ENCODE results near the gene DZIP1L.

The DZIP1L gene

DNA sequence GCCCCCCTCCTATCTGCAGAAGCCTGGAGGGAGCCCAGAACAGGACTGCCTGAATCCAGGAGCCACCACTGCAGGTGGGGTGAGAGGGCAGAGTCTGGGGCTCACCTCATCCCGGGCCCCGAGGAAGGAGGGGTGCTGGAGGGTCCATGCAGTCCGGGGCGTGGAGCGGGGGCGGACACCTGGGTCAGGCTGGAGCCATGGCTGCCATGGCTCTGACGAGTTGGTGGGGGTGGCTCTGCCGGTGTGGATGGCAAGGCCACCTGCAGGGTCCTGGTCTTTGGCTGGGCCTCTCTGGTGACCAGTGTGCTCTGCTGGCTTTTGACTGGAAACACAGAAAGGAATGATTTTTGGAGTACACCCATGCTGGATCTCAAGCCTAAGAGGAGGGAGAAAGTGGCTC is 47.4 kb downstream of the DZIP1L start:
- no peak for DNase-seq

DNA sequence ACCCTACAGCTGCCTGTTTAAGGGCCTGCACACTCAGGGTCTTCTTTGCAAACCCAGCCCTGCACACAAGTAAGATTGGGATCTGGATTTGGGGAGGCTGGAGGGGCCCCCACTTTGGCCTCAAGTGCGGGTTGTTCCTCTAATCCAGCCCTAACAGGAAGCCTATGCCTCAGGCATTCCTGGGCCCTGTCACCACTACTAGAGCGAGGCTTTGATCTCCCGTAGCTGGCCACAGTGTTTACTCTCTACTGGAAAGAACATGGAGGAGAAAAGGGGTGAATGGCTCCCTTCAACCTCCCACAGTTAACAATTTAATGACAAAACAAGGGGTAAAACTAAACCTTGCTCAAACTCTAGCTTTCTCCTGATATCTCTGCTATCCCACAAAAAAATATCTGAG is 48.4 kb downstream of the DZIP1L start:
- no peak for DNase-seq

DNA sequence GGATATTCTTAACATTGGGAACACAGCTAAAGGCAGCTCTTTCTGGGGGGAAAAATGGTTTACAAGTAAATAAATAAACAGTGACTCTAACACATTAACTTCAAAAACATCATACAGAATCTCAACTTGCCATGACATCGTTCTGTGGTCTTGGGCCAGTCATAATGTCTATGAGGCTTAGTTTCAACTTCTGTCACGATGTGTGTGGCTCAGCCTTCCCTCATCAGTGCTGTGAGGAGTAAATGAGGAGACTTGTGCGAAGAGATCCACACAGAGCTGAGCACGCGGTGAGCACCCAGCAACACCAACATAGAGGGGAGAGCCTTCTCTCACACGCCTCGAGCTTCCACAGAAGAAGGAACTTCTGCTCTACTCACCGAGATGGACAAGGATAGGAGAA is 49.0 kb downstream of the DZIP1L start:
- no peak for DNase-seq

DNA sequence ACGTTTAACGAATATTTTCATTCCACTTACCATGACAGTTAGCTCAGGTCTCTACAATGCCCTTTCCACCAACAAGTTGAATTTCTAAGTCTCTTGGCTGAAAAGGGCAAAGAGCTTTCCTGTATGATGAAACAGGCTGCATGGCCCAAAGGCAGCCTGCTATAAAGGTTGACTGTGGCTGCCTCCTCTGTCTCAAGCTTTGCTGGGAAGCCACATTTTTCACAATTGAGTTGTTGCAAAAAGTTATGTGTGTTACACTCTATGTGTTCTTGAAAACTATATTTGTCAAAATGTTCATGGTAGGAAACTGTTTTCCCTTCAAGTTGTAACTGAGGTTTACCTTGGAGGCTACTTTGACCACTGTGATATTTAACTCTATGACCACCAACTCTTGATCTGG is 49.5 kb downstream of the DZIP1L start:
- no peak for DNase-seq

DNA sequence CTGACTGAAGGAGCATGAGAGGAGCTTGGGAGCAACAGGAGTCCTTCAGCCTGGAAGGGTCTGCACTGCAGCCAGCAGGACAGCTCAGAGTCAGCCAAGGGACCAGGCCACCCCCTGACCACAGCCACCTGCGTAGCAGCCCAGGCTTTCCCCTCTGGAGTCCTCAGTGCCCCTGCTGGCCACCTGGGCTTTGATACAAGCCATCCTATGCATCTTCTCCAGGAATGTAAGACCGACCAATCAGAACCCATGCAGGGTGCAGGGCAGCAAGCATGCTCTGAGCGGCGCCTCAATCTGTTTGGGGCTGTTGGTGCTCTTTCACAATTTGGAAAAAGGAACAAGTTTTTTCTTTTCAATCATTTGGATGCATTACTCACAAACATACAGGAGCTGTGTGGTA is 52.0 kb downstream of the DZIP1L start:
- no peak for DNase-seq

DNA sequence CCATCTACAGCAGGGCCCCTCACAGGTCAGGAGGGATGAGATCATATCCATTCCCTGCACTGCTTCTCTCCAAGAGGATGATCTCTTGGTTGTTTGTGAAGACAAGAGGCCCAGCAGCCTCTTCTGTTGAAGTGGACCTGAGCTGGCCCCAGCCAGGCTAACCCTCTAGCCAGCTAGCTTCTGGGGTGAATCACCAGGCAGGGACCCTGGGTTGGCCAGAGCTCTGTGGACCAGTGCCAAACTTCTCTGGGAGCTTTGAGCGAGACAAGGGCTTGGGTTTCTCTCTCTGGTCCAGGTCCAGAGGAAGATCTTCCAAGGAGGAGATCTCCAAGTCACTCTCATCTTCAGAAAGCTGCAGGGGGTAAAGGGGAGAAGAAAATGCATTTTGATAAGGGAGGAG is 52.8 kb downstream of the DZIP1L start:
- DNase-seq, result no peak

DNA sequence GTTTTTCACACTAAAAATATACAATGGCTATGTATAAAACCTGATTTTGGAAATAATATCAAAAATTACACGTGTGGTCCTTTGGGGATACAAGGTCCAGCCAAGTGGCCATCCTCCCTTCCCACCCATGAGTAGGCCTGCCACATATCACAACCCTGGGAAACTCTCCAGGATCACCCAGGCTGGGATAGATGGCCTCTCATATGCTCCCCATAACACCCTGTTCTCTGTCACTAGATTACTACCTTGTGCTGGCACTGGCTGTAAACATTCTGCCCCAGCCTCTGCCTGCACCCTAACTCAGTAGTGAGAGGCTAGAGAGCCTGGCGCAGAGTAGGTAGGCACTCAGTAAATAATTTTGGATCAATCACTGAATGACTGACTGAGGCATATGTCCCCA is 53.4 kb downstream of the DZIP1L start:
- no peak for DNase-seq

DNA sequence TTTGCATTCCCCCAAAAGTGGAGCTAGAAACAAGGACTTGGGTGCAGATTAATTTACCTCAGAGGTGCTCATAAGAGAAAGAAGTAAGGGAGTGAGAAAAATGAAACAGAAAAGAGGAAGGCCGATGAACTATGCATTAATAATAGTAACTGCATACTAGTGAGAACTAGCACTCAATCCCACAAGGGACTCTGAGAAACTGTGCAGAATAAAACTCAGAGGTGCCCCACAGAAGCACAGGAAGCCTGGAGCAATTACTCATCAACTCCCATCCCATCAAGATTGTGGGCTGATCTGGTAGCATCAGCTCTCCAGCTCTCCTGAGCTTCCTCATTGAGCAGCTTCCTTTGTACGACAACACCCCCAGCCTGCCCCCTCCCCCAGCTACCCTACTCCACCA is 54.6 kb downstream of the DZIP1L start:
- no peak for DNase-seq

DNA sequence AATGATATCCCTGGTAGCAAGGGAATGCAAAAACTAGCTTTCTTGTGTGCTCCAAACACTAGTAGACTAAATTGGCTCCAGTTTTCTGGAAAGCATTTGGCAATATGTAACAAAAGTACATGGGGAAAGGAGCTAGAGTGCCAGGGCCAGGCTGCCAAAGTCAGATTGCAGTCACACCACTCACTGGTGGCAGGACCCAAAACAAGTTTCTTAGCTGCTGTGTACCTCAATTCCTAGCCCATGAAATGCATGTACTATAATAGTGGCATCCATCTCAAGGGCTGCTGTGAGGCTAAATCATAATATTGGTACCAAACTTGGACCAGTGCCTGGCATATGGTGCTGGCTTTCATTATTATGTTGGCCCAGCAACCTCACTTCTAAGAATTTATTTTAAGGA is 56.1 kb downstream of the DZIP1L start:
- no peak for DNase-seq

DNA sequence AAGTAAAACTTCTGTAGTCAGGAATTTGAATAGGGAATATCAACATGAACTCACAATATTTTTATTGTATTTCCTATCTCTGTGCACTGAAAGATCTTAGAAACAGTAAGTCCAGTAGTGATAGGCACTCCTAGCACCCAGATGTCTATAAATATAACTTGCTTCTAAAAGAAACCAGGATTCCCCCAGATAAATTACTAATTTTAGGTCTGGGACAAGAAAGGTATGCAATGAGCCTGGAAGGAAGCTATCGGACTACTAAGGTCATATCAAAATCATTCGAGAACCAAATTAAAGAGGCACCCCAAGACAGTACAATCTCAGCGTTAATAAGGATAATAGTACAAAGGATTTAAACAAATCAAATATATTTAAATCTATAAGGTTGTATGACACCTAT is 58.0 kb downstream of the DZIP1L start:
- DNase-seq, result no peak

DNA sequence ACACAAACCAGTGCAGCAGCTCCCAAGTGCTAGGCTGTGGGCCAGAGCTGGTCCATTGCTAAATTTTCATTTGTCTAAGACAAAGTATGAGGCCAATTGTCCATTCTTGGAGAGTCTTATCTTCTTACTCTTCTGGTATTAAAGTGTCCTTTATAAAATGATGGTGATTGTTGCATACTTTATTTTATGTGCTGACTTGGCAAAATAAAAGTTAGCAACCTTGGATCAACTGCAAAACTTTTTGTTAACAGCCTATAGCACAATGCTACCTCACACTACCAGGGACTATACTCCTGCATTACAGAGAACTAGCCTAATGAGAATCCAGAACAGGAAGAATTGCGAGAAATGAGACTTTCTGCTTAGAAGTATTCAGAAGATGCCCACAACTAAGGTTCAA is 61.4 kb downstream of the DZIP1L start:
- DNase-seq, result no peak

DNA sequence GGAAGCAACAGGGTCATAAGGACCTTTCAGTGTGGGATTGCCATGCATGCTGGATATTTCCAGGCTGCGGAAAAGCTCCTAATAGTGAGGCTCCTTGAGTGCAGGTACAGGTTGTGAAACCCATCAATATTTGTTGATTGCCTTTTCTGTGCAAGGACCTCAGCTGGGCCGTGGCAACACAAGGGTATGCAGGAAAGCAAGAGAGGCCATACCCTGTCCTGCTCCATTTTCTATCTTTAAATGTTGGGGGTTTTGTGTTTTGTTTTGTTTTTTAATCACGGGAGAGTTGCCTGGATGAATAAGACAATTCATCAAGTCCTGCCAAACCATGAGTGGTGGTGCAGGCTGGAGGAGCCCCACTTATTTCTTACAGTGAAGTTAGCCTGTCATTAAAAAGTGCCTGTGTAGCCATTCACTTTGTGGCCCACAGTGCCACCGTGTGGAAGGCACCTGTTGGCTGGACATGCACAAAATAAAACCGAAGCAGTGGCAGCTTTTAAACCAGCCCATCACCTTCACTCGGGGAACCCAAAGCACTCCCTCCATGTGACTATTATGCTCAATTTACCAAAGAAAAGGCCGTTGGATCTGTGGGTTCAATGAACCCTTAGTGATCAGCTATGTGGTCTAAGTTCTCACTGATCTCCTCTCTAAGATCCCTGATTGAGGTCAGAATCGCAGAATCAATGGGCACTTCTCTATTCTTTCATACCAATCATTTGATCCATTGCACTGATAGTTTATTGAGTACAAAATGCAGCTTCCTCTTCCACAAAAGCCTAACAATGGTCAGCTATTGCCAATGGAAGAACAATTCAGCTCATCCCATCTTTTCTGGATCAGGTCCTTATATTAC is 63.2 kb downstream of the DZIP1L start:
- no peak for DNase-seq

DNA sequence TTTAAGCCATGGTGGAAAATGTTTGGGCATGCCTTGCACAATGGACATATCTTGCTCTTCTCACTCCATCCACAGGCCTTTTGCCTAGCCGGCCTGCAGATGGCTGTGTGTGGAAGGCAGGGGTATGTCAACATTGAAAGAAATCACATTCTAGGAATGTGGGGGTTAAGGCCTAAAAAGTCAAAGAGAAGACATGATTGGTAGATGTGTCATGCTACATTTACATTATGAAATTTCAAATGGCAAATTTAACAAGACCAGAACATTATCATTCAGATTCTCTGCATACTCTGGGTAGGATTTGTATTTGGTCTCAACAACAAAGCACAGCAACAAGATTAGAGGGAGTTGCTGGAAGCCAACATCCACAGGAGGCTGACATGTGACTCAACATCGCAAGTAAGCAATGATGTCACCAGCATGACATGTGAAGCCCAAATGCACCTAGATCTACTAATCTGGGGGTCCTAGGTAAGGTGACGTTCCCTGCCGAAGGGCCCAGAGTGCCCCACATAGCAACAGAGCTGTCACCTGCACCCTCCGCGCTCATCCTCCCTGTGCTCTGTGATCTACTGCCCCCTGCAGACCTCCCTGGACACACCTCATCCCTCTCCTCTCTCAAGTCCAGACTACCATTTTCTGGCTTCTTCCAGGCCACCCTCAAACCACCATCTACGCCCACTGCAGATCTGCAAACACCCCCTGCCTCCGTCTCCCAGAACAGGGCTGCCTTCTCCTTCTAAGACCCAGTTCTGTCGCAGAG is 66.1 kb downstream of the DZIP1L start:
- DNase-seq, result no peak

DNA sequence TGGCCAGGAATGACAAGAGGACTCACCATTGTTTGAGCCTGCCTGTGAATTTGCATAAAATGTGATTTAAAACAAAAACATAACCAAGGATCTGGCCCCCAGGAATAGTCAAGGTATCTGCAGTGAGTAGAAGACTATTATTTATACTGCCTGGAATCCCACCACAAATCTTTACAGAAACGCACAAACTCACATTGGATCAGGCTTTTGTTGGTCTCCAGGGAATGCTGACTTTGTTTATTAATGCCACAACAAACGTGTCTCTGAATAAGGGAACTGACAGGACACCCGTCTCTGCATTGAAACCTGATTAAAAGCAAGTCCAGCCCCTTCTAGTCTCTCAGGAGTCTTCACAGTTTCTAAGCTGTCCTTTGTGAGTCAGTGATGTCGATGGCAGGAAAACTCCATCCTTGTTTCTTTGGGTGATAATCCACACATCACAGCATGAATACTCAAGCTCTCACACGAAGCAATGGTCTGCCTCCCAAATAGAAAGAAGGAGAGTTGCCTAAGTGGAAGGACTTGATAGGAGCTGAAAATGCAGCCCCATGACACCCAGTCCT is 67.7 kb downstream of the DZIP1L start:
- DNase-seq, result no peak

DNA sequence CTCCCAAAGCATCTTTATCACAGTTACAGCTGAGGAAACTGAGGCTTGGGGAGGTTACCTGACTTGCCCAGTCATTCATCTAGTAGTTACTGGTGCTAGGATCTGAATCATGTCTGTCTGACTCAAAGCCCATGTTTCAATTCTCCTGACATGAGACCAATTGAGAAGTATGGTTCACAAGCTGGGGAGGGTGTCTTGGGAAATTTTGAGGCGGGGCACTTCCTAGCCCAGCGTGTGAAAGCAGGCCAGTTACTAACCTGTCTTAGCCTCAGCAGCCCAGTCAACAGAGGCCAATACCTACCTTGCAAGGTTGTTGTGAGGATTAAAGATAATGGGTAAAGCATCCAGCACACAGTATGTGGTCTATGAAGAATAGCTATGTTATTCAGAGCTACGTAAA is 68.5 kb downstream of the DZIP1L start:
- no peak for DNase-seq

DNA sequence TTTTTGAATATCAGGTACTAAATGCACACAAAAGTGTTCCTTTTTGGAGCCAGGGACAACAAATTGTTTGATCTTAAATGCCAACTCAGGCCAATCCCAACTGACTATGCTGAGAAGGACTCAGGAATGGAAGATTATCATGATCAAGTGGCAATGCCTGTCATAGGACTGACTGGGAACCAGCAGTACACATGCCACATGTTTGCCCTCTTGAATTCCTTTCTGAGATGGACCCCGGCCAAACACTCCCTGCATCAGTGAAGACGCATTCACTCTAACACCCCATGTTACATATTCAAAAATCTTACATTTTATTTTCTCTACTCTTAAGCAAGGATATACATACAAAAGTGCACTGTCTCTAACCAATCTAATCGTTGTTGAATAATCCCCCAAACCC is 69.3 kb downstream of the DZIP1L start:
- no peak for DNase-seq

DNA sequence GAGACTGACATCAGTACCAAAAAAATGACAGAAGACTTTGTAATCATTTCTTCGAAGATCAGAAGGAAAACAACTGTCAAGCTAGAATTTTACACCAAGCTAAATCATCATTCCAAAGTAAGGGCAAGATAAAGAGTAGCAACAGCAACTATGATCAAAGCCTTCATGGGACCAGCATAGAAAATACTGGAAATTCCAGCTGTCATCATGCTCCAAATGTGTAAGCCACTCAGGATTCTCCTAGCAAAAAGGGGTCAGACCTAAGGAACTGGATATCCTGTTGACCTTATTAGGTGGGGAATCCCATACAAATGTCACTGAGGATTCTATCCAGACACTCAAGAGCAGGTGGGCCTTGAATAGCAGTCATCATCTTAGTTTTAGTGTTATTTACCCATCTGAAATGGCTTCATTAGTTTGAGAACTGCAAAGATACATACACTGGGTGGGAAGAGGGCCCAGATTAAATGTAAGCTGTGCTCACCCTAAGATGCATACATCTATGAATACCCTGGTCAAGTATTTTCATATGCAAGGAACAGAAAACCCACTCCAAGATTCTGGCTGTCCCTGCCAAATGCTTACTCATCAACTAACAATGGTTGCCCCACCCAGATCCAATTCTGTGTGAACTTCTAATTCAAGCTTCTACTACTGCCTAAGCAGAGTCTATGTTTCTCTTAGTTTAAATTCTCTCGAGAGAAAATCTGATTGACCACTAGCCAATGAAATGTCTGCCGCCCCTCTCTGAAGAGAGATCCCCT is 72.0 kb downstream of the DZIP1L start:
- no peak for DNase-seq

DNA sequence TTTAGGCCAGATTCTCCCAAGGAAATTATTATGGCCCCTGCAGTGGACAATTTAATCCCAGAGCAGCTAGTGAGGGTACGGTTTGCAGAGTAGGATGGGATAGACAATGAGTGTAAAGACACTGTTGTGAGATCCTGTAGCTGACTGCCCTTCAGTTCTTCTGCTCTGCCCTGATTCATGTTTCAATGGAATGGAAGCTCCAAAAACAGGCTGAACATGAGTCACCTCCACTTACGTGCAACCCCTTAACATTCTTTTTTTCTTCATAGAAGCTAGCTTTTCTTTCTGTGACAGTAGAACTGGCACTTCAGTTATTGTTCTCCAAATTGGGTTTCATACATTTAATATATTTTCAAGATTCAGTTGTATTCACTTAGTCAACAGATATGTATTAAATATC is 73.4 kb downstream of the DZIP1L start:
- DNase-seq, result no peak

DNA sequence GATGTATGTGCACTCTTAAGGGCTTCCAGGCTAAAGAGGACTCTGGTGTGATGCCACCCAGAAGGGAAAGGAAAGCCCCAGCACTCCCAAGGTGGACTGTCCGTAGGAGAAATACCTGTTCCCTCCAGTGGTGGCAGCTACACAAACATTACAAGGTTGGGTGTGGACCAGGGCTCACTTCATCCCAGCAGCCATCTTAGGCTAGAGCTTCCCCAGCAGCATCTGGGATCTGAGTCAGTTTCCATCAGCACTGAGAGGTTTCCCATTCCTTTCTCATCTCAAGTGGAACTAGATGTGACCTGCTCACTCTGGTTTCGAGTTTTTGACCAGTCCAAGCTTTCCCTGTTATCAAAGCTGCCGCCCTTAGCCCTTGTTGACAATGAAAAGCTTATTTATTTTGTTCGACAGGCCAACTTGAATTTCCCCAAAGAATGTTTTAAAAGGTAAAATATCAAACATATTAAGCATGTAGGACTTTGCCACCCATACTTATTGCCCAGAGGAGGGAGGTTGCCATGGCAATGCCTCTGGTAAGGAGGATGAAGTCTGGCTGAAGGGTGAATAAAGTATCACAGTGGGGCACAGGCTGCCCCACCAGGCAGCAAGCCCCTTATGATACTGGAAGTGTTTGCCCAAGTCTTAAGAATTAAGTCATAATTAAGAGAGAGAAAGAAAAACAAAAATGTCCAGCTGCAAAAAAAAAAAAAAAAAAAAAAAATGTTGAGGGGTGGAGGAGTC is 76.5 kb downstream of the DZIP1L start:
- DNase-seq, result no peak

DNA sequence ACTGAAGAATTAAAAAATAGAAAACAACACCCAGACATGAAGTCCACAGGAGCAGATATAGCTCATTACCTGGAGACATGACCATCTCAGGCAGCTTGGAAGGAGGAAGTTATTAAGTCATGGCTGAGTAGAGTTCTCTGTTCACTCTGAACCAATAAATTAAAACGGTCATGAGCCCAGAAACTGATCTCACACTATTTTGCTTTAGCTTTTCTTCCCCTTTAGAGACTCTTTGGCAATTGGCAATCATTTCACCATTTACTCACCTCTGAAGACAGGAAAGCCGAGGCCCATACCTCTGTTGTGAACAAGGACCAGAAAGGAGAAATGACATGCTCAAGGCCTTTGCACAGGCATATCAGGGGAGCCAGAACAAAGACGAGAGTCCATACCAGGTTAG is 78.8 kb downstream of the DZIP1L start:
- no peak for DNase-seq

DNA sequence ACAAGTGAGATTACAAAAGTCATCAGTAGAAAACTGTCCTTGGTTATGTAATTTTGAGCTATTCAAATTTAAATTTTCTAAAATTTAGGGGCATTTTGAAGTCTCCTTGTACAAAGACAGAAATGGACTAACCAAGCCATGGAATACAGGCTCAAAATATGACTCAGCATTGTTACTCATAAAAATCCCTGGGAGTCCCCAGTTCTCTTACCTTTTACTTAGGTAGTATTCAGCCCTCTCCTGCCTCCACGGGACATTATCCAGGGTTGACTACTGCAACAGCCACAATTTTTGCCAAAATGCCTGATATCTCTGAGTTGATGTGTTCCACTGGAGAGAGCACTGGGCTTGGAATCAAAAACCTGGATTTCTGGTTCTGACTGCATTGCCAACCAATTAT is 80.5 kb downstream of the DZIP1L start:
- no peak for DNase-seq

DNA sequence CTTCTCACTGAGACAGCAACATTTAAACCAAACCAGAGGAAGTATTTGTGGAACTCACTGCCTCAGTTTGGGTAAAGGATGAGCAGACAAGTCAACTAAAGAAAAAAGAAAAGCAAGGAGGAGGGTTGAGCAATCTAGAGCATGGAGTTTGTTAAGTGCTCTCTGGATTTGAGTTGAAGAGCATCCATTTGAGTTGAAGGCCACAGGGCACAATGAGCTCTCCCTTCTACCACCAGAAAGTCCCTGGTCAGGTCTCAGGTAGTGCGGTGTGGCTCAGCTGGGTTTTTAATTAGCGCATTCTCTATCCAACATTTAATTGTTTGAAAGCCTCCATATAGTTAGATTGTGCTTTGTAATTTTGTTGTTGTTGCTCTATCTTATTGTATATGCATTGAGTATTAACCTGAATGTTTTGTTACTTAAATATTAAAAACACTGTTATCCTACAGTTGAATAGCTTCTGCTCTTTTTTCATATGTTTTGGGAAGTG is 82.2 kb downstream of the DZIP1L start:
- DNase-seq, result no peak

DNA sequence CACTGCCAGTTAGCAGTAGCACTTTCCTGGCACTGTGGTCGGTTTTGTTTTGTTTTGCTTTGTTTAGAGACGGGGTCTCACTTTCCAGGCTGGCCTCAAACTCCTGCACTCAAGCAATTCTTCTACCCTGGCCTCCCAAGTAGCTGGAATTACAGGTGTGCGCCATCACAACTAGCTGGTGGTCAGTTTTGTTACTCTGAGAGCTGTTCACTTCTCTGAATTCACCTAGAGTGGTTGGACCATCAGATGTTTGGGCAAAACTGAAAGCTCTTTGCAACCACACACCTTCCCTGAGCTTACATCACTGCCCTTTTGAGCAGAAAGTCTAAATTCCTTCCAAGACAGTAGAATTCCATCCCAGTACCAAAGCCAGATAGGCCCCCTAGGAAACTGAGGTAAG is 82.8 kb downstream of the DZIP1L start:
- no peak for DNase-seq
